Parathyroid adenoma (tissue), 2 donors: ENCODE results near the gene SGSH.

Experiments used
- H2AFZ ChIP-seq: fragments of 300-600 bp; sonication (generic); one replicate; pipeline ENCODE4 v1.7.0; 2017; ENCODE audit warnings: antibody characterized with exemption, mild to moderate bottlenecking
- H3K27ac ChIP-seq: fragments of 300-600 bp; sonication (generic); one replicate; pipeline ENCODE4 v1.7.0; 2017
- H3K27me3 ChIP-seq: fragments of 300-600 bp; sonication (generic); one replicate; pipeline ENCODE4 v1.7.0; 2017; ENCODE audit warnings: low read length; ENCODE audit not compliant: control insufficient read depth, insufficient read depth
- H3K36me3 ChIP-seq: fragments of 300-600 bp; sonication (generic); one replicate; pipeline ENCODE4 v1.7.0; 2017; ENCODE audit warnings: low read length; ENCODE audit not compliant: control insufficient read depth, insufficient read depth
- H3K4me1 ChIP-seq: fragments of 300-600 bp; sonication (generic); one replicate; pipeline ENCODE4 v1.7.0; 2017; ENCODE audit warnings: control low read depth
- H3K4me2 ChIP-seq: fragments of 300-600 bp; sonication (generic); one replicate; pipeline ENCODE4 v1.7.0; 2017; ENCODE audit warnings: low read length
- H3K4me3 ChIP-seq: fragments of 300-600 bp; sonication (generic); one replicate; pipeline ENCODE4 v1.7.0; 2017; ENCODE audit warnings: low read depth, low read length
- H3K79me2 ChIP-seq: fragments of 300-600 bp; sonication (generic); one replicate; pipeline ENCODE4 v1.7.0; 2017; ENCODE audit warnings: control low read depth
- H3K9ac ChIP-seq: fragments of 300-600 bp; sonication (generic); one replicate; pipeline ENCODE4 v1.7.0; 2017; ENCODE audit warnings: mild to moderate bottlenecking
- H3K9me3 ChIP-seq: fragments of 300-600 bp; sonication (generic); one replicate; pipeline ENCODE4 v1.7.0; 2017; ENCODE audit warnings: low read length; ENCODE audit not compliant: control insufficient read depth
- TF ChIP-seq, protein P1 (sequence below): fragments of 300-600 bp; sonication (generic); IDR thresholded peaks from one replicate; pipeline ENCODE4 v1.7.0; 2017; ENCODE audit warnings: antibody characterized with exemption, mild to moderate bottlenecking
- donor health status: primary hyperparathyroidism.

SGSH gene

DNA sequence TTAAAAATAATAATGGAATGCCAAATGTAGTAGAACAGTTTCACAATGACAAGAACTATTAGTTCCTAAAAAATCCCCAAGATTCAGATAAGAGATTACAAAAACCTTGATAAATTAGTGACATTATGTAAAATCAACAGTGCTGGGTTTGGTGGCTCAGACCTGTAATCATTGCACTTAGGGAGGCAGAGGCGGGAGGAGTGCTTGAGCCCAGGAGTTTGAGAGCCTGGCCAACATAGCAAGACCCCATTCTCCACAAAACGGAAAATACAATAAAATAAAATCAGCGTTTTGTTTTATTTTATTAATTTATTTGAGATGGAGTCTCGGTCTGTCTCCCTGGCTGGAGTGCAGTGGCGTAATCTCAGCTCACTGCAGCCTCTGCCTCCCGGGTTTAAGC lies 46.2 kb downstream of the SGSH start:
- Histone ChIP-seq H3K36me3 (no peaks in the 10 kb centered on the region), H3K4me2 (no peak overlapping the region), H3K27me3 (no peaks in the 10 kb centered on the region), H2AFZ (no peak overlapping the region), H3K9me3 (no peaks in the 10 kb centered on the region), H3K27ac (no peak overlapping the region), H3K4me3 (no peak overlapping the region), H3K4me1 (no peaks in the 10 kb centered on the region), H3K79me2 (no peaks in the 10 kb centered on the region), H3K9ac (no peak overlapping the region)
- TF ChIP-seq, protein P1, sequence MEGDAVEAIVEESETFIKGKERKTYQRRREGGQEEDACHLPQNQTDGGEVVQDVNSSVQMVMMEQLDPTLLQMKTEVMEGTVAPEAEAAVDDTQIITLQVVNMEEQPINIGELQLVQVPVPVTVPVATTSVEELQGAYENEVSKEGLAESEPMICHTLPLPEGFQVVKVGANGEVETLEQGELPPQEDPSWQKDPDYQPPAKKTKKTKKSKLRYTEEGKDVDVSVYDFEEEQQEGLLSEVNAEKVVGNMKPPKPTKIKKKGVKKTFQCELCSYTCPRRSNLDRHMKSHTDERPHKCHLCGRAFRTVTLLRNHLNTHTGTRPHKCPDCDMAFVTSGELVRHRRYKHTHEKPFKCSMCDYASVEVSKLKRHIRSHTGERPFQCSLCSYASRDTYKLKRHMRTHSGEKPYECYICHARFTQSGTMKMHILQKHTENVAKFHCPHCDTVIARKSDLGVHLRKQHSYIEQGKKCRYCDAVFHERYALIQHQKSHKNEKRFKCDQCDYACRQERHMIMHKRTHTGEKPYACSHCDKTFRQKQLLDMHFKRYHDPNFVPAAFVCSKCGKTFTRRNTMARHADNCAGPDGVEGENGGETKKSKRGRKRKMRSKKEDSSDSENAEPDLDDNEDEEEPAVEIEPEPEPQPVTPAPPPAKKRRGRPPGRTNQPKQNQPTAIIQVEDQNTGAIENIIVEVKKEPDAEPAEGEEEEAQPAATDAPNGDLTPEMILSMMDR = no peak

DNA sequence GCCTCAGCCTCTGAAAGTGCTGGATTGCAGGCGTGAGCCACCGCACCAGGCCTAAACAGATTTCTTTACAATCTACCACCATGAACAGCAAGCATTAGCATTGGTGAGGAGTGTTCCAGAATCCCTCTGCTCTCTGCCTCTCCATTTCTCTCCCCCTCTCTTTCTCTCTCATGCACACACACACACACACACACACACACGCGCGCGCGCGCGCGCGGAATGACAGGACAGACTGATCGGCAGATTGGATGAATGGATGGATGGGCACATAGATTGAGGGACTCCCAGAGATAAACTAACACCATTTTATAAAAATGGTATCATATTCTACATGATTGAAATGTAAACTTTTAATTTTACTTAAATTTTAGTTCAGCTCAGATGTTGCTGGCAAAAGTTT lies 47.0 kb downstream of the SGSH start:
- TF ChIP-seq, protein P1 = no peak
- no peaks in the 10 kb centered on the region for H3K36me3 ChIP-seq
- no peak overlapping the region for H2AFZ ChIP-seq
- no peaks in the 10 kb centered on the region for H3K27me3 ChIP-seq
- no peaks in the 10 kb centered on the region for H3K79me2 ChIP-seq
- no peak overlapping the region for H3K9ac ChIP-seq
- H3K4me2 ChIP-seq = no peak overlapping the region
- H3K4me3 ChIP-seq = no peak overlapping the region
- H3K9me3 ChIP-seq = no peaks in the 10 kb centered on the region
- no peak overlapping the region for H3K27ac ChIP-seq
- H3K4me1 ChIP-seq = no peaks in the 10 kb centered on the region

DNA sequence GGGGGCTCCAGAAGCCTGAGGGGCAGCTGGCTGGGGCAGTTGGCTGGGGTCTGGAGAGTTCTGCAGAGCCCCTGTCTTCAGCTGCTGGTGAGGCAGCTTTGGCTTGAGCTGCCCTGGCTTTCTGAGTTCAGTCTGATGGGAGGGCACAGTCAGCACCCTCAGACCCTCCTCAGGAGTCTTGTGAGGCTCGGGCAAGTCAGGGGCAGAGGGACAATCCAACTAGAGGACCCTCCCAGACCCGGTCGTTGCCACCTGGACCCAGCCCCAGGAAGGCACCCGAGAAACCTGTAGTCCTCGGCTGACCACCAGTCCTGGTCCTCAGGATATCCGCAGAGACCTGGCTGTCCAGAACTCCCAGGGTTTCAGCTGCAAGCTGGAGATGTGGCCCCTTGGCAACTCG lies 48.5 kb downstream of the SGSH start:
- H3K4me2 ChIP-seq = no peak overlapping the region
- no peaks in the 10 kb centered on the region for H3K36me3 ChIP-seq
- H3K9me3 ChIP-seq = no peaks in the 10 kb centered on the region
- H2AFZ ChIP-seq = no peak overlapping the region
- no peaks in the 10 kb centered on the region for H3K27me3 ChIP-seq
- TF ChIP-seq, protein P1 = no peak
- no peak overlapping the region for H3K9ac ChIP-seq
- H3K27ac ChIP-seq = no peak overlapping the region
- no peak overlapping the region for H3K4me3 ChIP-seq
- no peaks in the 10 kb centered on the region for H3K4me1 ChIP-seq
- no peaks in the 10 kb centered on the region for H3K79me2 ChIP-seq

DNA sequence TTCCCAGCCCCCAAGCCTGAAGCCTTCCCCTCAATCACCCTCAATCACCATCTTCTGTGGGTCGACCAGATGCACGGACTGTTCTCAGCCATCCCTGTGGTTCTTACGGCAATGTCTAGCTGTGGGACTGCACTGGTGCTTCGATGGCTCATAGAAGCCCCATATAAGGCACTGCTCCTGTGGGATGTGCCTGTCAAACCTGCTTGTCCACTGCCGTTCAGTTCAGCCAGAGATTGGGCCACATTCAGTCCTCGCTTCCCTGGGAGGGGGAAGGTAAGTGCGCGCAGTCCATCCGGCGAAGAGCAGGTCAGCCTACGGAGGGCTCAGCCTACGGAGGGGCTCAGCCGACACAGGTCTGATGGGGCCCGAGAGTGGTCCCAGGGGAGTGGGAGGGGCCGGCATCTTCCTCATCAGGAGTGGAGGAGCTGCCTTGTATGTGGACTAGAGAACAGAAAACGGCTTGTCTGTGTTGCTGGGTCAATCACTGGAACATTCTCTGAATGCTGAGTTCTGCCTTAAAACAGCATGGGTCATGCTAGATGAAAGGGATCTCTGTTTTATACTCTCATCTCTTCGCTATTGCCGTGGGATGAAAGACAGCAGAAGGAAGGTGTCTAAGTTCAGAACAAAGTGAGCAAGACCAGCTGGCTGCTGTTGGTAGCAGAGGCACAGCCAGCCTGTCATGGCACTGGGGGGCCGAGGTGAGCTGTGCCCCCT lies 50.2 kb downstream of the SGSH start, which contains the start of gene CARD14:
Gene CARD14 (plus strand): TSS at position 247 of the 717 bp plus-strand sequence. CDS start 11,409 bp downstream, outside the sequence.
- no peaks in the 10 kb centered on the region for H3K27me3 ChIP-seq
- H3K79me2 ChIP-seq = no peaks in the 10 kb centered on the region
- H3K9ac ChIP-seq = no peak within 1 kb of the TSS

More for the DNA sequence above, 50.2 kb downstream of the SGSH start, which contains the start of gene CARD14:
- Histone ChIP-seq H3K9me3 (no peaks in the 10 kb centered on the region), H3K4me1 (no peaks in the 10 kb centered on the region), H3K36me3 (no peaks in the 10 kb centered on the region), H3K4me2 (peak within 1 kb of the TSS; percentile 17), H2AFZ (peak within 1 kb of the TSS; percentile 30), H3K4me3 (no peak within 1 kb of the TSS), H3K27ac (no peak within 1 kb of the TSS)
- TF ChIP-seq, protein P1 = no peak
